Endothelial cell (in vitro differentiated cells): Measurements from ENCODE around the gene C11orf24. TPM values are rescaled to one million over a fixed set of nuclear protein-coding genes. Genes with fewer than 3 reads are reported as not detected.

Experiments used
- DNase-seq: peaks from one replicate; pipeline ENCODE4 v3.0.0; 2021; ENCODE audit warnings: low spot score
- H3K27ac Mint-ChIP-seq: one replicate; pipeline ENCODE4 v1.8.0; 2021; ENCODE audit warnings: mixed read lengths, inconsistent platforms; ENCODE audit not compliant: unreplicated experiment
- H3K27me3 Mint-ChIP-seq: one replicate; pipeline ENCODE4 v1.8.0; 2021; ENCODE audit warnings: mild to moderate bottlenecking, moderate library complexity, mixed read lengths, inconsistent platforms; ENCODE audit not compliant: unreplicated experiment
- H3K36me3 Mint-ChIP-seq: one replicate; pipeline ENCODE4 v1.8.0; 2021; ENCODE audit warnings: mild to moderate bottlenecking, low read depth, mixed read lengths, inconsistent platforms; ENCODE audit not compliant: unreplicated experiment
- H3K4me1 Mint-ChIP-seq: one replicate; pipeline ENCODE4 v1.8.0; 2021; ENCODE audit warnings: mild to moderate bottlenecking, mixed read lengths, inconsistent platforms; ENCODE audit not compliant: unreplicated experiment
- H3K4me3 Mint-ChIP-seq: one replicate; pipeline ENCODE4 v1.8.0; 2021; ENCODE audit warnings: mild to moderate bottlenecking, mixed read lengths, inconsistent platforms; ENCODE audit not compliant: unreplicated experiment
- H3K9me3 Mint-ChIP-seq: one replicate; pipeline ENCODE4 v1.8.0; 2021; ENCODE audit warnings: mixed read lengths, inconsistent platforms; ENCODE audit not compliant: unreplicated experiment
- total RNA-seq: library from RNA; stranded (reverse); fragmentation: NEBNext Ultra II Directional; extraction: Animal tissue kit (Norgen Biotek cat#: 25700); gene quantifications from one replicate; pipeline ENCODE4 v1.2.1, GENCODE V29; 2021; ENCODE audit not compliant: unreplicated experiment
- TF ChIP-seq, protein P1 (sequence below): fragments of 200-600 bp; sonication (generic); IDR thresholded peaks from one replicate; pipeline ENCODE4 v1.5.0; 2021; ENCODE audit warnings: antibody characterized with exemption; ENCODE audit not compliant: unreplicated experiment

C11orf24 gene
- total RNA-seq, 1 donor from 2014 or later, result 9.4 TPM

GRCh38 chr11:68313574-68314202 is 41.9 kb upstream of the C11orf24 start:
- Mint-ChIP-seq H3K36me3 (peaks cover 6% of the 10 kb centered on the region), H3K4me1 (peaks cover 45% of the 10 kb centered on the region), H3K27ac (peak overlapping the region; percentile 55), H3K4me3 (peak overlapping the region; percentile 96), H3K27me3 (peaks cover 17% of the 10 kb centered on the region), H3K9me3 (no peaks in the 10 kb centered on the region)
- TF ChIP-seq, protein P1, sequence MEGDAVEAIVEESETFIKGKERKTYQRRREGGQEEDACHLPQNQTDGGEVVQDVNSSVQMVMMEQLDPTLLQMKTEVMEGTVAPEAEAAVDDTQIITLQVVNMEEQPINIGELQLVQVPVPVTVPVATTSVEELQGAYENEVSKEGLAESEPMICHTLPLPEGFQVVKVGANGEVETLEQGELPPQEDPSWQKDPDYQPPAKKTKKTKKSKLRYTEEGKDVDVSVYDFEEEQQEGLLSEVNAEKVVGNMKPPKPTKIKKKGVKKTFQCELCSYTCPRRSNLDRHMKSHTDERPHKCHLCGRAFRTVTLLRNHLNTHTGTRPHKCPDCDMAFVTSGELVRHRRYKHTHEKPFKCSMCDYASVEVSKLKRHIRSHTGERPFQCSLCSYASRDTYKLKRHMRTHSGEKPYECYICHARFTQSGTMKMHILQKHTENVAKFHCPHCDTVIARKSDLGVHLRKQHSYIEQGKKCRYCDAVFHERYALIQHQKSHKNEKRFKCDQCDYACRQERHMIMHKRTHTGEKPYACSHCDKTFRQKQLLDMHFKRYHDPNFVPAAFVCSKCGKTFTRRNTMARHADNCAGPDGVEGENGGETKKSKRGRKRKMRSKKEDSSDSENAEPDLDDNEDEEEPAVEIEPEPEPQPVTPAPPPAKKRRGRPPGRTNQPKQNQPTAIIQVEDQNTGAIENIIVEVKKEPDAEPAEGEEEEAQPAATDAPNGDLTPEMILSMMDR, result no peak
- no peak for DNase-seq

DNA sequence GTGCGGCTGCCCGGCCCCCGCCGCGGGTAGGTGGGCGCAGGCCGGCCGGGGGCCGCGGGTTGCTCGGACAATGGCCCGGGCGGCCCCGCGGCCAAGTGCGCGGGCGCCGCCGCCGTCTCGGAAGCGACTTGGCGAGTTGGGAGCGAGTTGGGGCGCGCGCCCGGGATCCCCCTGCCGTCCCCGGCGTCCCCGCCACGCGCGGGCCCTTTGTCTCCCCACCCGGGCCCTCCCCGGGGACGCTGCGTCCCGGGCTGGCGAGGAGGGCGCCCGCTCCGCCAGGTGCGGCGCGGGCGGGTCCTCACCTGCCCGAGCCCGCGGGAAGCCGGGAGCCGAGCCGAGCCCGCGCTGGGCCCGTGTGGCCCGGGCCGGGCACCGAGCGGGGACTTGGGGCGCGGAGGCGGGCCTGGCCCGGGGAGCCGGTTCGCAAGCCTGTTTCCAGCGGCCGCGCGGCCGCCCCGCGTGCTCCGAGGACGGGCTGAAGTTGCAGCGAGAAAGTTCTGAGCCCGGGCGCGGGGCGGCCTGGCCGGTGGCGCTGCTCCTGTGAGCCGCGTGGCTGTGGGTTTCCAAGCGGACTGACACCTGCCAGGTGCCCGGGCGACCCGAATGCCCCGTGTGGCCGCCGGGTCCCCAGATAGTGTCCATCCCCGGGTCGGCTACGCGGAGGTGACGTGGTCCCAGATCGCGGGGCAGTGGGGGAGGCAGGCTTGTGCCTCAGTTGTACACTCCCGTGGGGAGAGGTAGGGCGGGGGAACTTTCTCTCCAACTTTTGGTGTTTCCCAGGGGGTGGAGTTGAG is 41.2 kb upstream of the C11orf24 start:
- TF ChIP-seq, protein P1, result no peak
- H3K27me3 Mint-ChIP-seq, result peaks cover 17% of the 10 kb centered on the region
- H3K27ac Mint-ChIP-seq, result peak overlapping the region; percentile 55
- H3K4me1 Mint-ChIP-seq, result peaks cover 45% of the 10 kb centered on the region
- H3K9me3 Mint-ChIP-seq, result no peaks in the 10 kb centered on the region
- peaks cover 6% of the 10 kb centered on the region for H3K36me3 Mint-ChIP-seq
- DNase-seq, result no peak
- H3K4me3 Mint-ChIP-seq, result peak overlapping the region; percentile 96

DNA sequence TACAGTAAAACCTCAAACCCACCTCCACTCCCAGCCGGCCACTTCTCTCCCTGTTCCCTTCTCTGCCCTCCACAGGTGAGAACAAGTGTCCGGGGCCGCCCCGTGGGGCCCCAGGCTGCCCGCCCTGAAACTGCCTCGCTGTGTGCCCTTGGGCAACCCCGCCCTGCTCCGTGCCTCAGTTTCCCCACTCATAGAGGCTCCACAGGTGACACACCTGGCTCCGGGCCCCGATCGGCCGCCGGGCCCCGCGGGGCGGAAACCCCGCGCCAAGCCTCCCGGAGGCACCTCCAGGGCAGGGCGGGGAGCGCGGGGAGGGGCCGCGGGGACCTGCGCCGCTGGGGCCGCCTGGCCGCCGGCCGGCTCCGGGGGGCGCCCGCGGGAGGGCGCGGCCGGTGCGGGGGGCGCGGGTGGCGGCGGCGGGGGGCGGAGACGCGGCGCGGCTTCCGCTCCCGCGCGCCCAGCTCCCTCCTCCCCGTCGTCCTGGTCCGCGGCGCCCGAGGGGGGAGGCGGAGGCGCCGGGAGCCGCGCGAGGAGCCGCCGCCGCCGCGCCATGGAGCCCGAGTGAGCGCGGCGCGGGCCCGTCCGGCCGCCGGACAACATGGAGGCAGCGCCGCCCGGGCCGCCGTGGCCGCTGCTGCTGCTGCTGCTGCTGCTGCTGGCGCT is 40.5 kb upstream of the C11orf24 start, which contains the start of gene LRP5:
LRP5 (plus strand) TSS at position 475 of the 663 bp plus-strand sequence; CDS start at position 599, 124 bp downstream.
- TF ChIP-seq, protein P1, result no peak
- Mint-ChIP-seq H3K4me1 (peaks cover 45% of the 10 kb centered on the region), H3K27me3 (peaks cover 17% of the 10 kb centered on the region), H3K4me3 (peak within 1 kb of the TSS; percentile 96), H3K9me3 (no peaks in the 10 kb centered on the region), H3K36me3 (peaks cover 6% of the 10 kb centered on the region), H3K27ac (peak within 1 kb of the TSS; percentile 55)
- peak; percentile 38 for DNase-seq

GRCh38 chr11:68311160-68312116 is 39.7 kb upstream of the C11orf24 start:
- TF ChIP-seq, protein P1, result no peak
- Mint-ChIP-seq H3K4me3 (peak overlapping the region; percentile 81), H3K4me1 (peaks cover 42% of the 10 kb centered on the region), H3K9me3 (no peaks in the 10 kb centered on the region), H3K36me3 (peaks cover 6% of the 10 kb centered on the region), H3K27me3 (peaks cover 17% of the 10 kb centered on the region), H3K27ac (no peak overlapping the region)
- no peak for DNase-seq
